Prostate gland (tissue), 2 donors: ENCODE data around the gene MPPED1.

Source experiments
- CTCF ChIP-seq, 4 experiments: fragments of 200-600 bp in 2 of 4; fragments of 450-650 bp in 2 of 4; sonication (generic) in 2 of 4; IDR thresholded peaks; 1 replicate in 3 of 4; 2 replicates in 1 of 4; pipeline ENCODE4 v1.5.1; 2016 to 2019; ENCODE audit warnings: antibody characterized with exemption in 4 of 4, mild to moderate bottlenecking in 2 of 4, moderate library complexity in 2 of 4
- POLR2AphosphoS5 ChIP-seq: sonication (generic); formaldehyde crosslinking; IDR thresholded peaks from one replicate; pipeline ENCODE4 v1.6.1; 2017; ENCODE audit warnings: antibody characterized with exemption

DNA sequence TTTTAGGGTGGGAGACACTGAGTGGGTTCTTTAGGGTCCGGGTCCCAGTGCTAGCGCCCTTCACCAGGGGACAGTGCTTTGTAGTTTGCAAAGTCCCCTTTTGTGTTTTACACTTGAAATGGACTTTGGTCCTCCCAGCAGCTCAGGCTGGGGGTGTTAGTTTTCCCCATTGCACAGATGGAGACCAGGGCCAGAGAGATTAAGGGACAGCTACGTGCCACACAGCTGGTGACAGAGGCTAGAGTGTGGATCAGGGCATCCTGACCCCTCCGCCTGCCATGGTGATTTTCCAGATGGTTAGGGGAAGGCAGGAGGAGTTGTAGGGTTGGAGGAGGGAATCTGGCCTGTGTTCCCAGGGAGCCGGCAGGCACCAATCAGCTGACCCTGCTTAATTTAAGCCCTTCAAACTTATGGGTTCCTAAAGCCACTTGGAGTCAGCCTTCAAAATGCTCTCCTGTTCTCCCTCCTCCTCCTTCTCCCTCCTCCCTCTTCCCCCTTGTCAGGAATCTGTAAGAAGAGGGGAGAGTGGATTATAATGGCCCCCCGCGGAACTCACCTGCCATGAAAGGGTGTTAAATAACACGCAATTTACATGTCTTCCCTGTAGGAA, 22.5 kb upstream of the MPPED1 start:
- no peak for TF ChIP-seq POLR2AphosphoS5
- no peak for TF ChIP-seq CTCF (IDR thresholded peaks at IDR 0.05)
